B cell (primary cell): ENCODE measurements around the gene SLC5A10. TPM values are rescaled to one million over a fixed set of nuclear protein-coding genes. Genes with fewer than 3 reads are reported as not detected.

Experiments
- ATAC-seq: fragments of 200-7000 bp; cut with Tn5 transposase; one replicate; pipeline ENCODE4 v1.10.0; 2021; ENCODE audit warnings: low read depth, mild to moderate bottlenecking, moderate number of reproducible peaks, moderate library complexity
- CTCF ChIA-PET: fragments of 350-600 bp; sonication (Branson Sonifier 250); formaldehyde crosslinking; loops from one replicate; lab custom pipeline; 2021; ENCODE audit warnings: antibody characterized with exemption, inconsistent platforms; lab: Charles Lee
- POLR2A ChIA-PET: fragments of 350-600 bp; sonication (Branson Sonifier 250); formaldehyde crosslinking; loops from one replicate; lab custom pipeline; 2021; ENCODE audit warnings: antibody characterized with exemption; lab: Charles Lee
- DNase-seq: peaks from one replicate; pipeline ENCODE4 v3.0.0; 2013
- H2AFZ ChIP-seq: 2 replicates; pipeline ENCODE4 v1.6.1; 2012; ENCODE audit warnings: mild to moderate bottlenecking, low read depth, low read length; ENCODE audit not compliant: insufficient read depth, poor library complexity, severe bottlenecking
- H3K27ac ChIP-seq, 2 donors: 1 replicate in 1 of 2; 2 replicates in 1 of 2; pipeline ENCODE4 v1.5.1; 2012 to 2013; ENCODE audit warnings: low read length in 2 of 2, mild to moderate bottlenecking in 2 of 2, moderate library complexity in 1 of 2
- H3K27me3 ChIP-seq, 4 experiments: fragments of 200-600 bp in 1 of 4; sonication (generic) in 1 of 4; replicated peaks in 1 of 4; 1 replicate in 2 of 4; 2 replicates in 2 of 4; pipeline versions ENCODE4 v1.6.1 to v1.7.0; 2013 to 2016; ENCODE audit warnings: low read length in 3 of 4, mild to moderate bottlenecking in 2 of 4, mixed read lengths in 1 of 4, moderate library complexity in 1 of 4; ENCODE audit not compliant: insufficient read depth in 4 of 4, control insufficient read depth in 3 of 4; ENCODE audit errors: control extremely low read depth in 1 of 4
- H3K36me3 ChIP-seq, 2 experiments: replicated peaks in 1 of 2; 1 replicate in 1 of 2; 2 replicates in 1 of 2; pipeline versions ENCODE4 v1.6.1 to v1.7.1; 2013; ENCODE audit warnings: low read length in 1 of 2; ENCODE audit not compliant: insufficient read depth in 2 of 2, control insufficient read depth in 1 of 2; ENCODE audit errors: control extremely low read depth in 1 of 2, extremely low read depth in 1 of 2
- H3K4me1 ChIP-seq, 2 donors: fragments of 200-600 bp in 1 of 2; sonication (generic) in 1 of 2; 1 replicate in 1 of 2; 2 replicates in 1 of 2; pipeline versions ENCODE4 v1.5.1 to v1.6.1; 2013 to 2017; ENCODE audit warnings: low read length in 2 of 2; ENCODE audit not compliant: control insufficient read depth in 2 of 2, insufficient read depth in 2 of 2
- H3K4me2 ChIP-seq: replicated peaks from 2 replicates; pipeline ENCODE3; 2012; ENCODE audit warnings: mild to moderate bottlenecking, low read depth, low read length; ENCODE audit not compliant: poor library complexity, severe bottlenecking
- H3K4me3 ChIP-seq, 5 experiments: fragments of 200-600 bp in 1 of 5; sonication (generic) in 1 of 5; 1 replicate in 3 of 5; 2 replicates in 2 of 5; pipeline versions ENCODE4 v1.5.1 to v1.7.0; 2011 to 2016; ENCODE audit warnings: low read length in 4 of 5, mild to moderate bottlenecking in 4 of 5, low read depth in 2 of 5, control low read depth in 1 of 5, moderate library complexity in 1 of 5; ENCODE audit not compliant: insufficient read depth in 1 of 5; ENCODE audit errors: control extremely low read depth in 1 of 5, extremely low read depth in 1 of 5
- H3K79me2 ChIP-seq: fragments of 200-600 bp; sonication (generic); one replicate; pipeline ENCODE4 v1.6.0; 2016; ENCODE audit warnings: low read length; ENCODE audit not compliant: control insufficient read depth, insufficient read depth
- H3K9ac ChIP-seq: fragments of 200-600 bp; sonication (generic); 2 replicates; pipeline ENCODE4 v1.6.1; 2017; ENCODE audit warnings: mild to moderate bottlenecking, low read length, moderate library complexity
- H3K9me3 ChIP-seq, 3 donors: one replicate each; pipeline versions ENCODE4 v1.6.1 to v1.7.1; 2013; ENCODE audit warnings: low read length in 2 of 3; ENCODE audit not compliant: control insufficient read depth in 2 of 3, insufficient read depth in 1 of 3; ENCODE audit errors: control extremely low read depth in 1 of 3
- H4K20me1 ChIP-seq: 2 replicates; pipeline ENCODE4 v1.6.0; 2012; ENCODE audit warnings: mild to moderate bottlenecking, low read length; ENCODE audit not compliant: insufficient read depth, control insufficient read depth, poor library complexity, severe bottlenecking
- H3K27ac Mint-ChIP-seq: one replicate; pipeline ENCODE4 v1.8.0; 2021; ENCODE audit warnings: mixed read lengths
- H3K27me3 Mint-ChIP-seq: one replicate; pipeline ENCODE4 v1.8.0; 2021; ENCODE audit warnings: mixed read lengths
- H3K4me1 Mint-ChIP-seq: one replicate; pipeline ENCODE4 v1.8.0; 2021; ENCODE audit warnings: mixed read lengths
- H3K4me3 Mint-ChIP-seq: one replicate; pipeline ENCODE4 v1.8.0; 2021; ENCODE audit warnings: mixed read lengths
- H3K9me3 Mint-ChIP-seq: one replicate; pipeline ENCODE4 v1.8.0; 2022; ENCODE audit warnings: mixed read lengths; ENCODE audit not compliant: insufficient read depth
- EZH2 ChIP-seq: IDR thresholded peaks from 2 replicates; pipeline ENCODE4 v1.6.1; 2012; ENCODE audit warnings: borderline replicate concordance, low read depth, mild to moderate bottlenecking, moderate library complexity, low read length; ENCODE audit not compliant: insufficient read depth, poor library complexity, severe bottlenecking
- WGBS: methylation state at CpG from one replicate; pipeline ENCODE4 v1.1.5; 2013; ENCODE audit warnings: missing lambda C conversion rate; ENCODE audit not compliant: insufficient coverage; 5-methylcytosine and 5-hydroxymethylcytosine counted together
- intact Hi-C: fragments of 100-400 bp; cut with micrococcal nuclease; formaldehyde crosslinking; loops from one replicate; pipeline ENCODE4 v1.10.0; 2022
- polyA plus RNA-seq: library from polyadenylated mRNA; depleted of rRNA; stranded (reverse); fragments of >200 nt; gene quantifications from 2 replicates; pipeline ENCODE4 v1.2.3, GENCODE V29; 2012
- total RNA-seq, 2 donors: library from RNA; stranded (reverse); fragments of 120-200 nt in 1 of 2; gene quantifications; 1 replicate in 1 of 2; 2 replicates in 1 of 2; pipeline versions ENCODE4 v1.2.3 to v1.2.4, GENCODE V29; 2013 to 2022
- TF ChIP-seq, protein P1 (sequence below): fragments of 200-600 bp; IDR thresholded peaks from one replicate; pipeline ENCODE4 v1.8.0; 2022; ENCODE audit warnings: antibody characterized with exemption, mild to moderate bottlenecking

The SLC5A10 gene
- total and polyA plus RNA-seq, 2 donors (not counting 1 experiment from before 2014, with no cell fraction given): not detected

GRCh38 chr17:19013226-19013625 lies 61.3 kb downstream of the SLC5A10 start:
- DNase-seq (no peak), ATAC-seq (no peak)
- peaks cover 10% of the 10 kb centered on the region for H3K4me1 Mint-ChIP-seq
- no peaks in the 10 kb centered on the region for H3K9me3 ChIP-seq
- H2AFZ ChIP-seq: no peak overlapping the region
- peaks cover 0 to 5% (median 0%) of the 10 kb centered on the region in 4 experiments for H3K27me3 ChIP-seq
- no peak overlapping the region for H3K9ac ChIP-seq
- no peaks in the 10 kb centered on the region for H3K36me3 ChIP-seq
- no peaks in the 10 kb centered on the region for H3K27me3 Mint-ChIP-seq
- 95% methylated on average over 12 of the region's 12 CpGs for WGBS
- no peak overlapping the region for H3K27ac ChIP-seq
- no peak overlapping the region for H3K4me3 Mint-ChIP-seq
- no peaks in the 10 kb centered on the region for H3K79me2 ChIP-seq
- intact Hi-C loops: no loop called here
- no peaks in the 10 kb centered on the region for H4K20me1 ChIP-seq
- no peaks in the 10 kb centered on the region for H3K4me1 ChIP-seq
- no peak overlapping the region for H3K27ac Mint-ChIP-seq
- no peaks in the 10 kb centered on the region for H3K9me3 Mint-ChIP-seq
- no peak overlapping the region for H3K4me3 ChIP-seq
- H3K4me2 ChIP-seq: no peak overlapping the region
- CTCF ChIA-PET: interaction anchor here (1.5 kb wide), 1 partner anchor 9 kb away, joined by 5 read pairs; the partner anchor contains the start of gene FAM83G
- TF ChIP-seq EZH2: no peak
- TF ChIP-seq, protein P1, sequence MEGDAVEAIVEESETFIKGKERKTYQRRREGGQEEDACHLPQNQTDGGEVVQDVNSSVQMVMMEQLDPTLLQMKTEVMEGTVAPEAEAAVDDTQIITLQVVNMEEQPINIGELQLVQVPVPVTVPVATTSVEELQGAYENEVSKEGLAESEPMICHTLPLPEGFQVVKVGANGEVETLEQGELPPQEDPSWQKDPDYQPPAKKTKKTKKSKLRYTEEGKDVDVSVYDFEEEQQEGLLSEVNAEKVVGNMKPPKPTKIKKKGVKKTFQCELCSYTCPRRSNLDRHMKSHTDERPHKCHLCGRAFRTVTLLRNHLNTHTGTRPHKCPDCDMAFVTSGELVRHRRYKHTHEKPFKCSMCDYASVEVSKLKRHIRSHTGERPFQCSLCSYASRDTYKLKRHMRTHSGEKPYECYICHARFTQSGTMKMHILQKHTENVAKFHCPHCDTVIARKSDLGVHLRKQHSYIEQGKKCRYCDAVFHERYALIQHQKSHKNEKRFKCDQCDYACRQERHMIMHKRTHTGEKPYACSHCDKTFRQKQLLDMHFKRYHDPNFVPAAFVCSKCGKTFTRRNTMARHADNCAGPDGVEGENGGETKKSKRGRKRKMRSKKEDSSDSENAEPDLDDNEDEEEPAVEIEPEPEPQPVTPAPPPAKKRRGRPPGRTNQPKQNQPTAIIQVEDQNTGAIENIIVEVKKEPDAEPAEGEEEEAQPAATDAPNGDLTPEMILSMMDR: no peak
- POLR2A ChIA-PET: no interaction called here

DNA sequence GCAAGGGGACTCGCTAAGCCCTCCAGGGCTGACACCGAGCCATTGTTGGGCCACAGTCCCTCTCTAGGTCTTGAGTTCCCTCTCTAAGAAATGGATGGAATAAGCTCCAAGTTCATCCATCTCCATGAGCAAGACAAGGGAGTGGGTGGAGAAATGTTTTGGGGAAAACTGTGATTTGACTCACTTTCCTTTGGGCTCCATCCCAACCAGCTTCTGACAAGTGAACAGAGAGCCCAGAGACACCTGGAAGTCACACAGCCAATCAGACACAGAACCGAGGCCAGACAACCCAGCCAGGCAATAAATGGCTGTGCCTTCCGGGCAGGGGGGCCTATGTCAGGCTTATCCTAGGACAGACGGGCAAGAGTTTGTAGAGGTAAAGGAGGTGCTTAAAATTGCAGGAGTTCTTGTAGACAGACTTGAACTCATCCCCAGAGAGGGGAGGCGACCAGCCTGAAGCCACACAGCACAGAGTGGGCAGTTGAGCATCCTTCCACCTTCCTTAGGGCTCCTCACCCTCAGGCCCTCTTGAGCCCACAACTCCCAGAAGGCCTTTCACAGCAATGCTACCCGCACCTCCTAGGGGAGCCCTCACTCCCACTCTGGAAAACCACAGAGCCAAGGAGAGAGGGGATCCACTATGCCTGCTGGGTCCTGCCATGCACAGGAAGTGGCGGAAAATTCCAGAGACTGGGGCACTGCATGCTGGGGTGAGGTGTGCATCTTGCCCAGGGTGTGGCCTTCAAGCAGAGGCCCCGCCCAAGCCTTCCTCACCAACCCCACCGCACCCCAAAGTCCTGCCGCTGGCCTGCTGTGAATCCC lies 62.1 kb downstream of the SLC5A10 start:
- Histone ChIP-seq H3K79me2 (no peaks in the 10 kb centered on the region), H3K4me2 (no peak overlapping the region), H3K4me1 (no peaks in the 10 kb centered on the region), H3K27ac (no peak overlapping the region), H3K36me3 (no peaks in the 10 kb centered on the region), H3K4me3 (no peak overlapping the region), H3K9ac (no peak overlapping the region), H2AFZ (no peak overlapping the region), H3K27me3 (peaks cover 0 to 5% (median 0%) of the 10 kb centered on the region in 4 experiments), H3K9me3 (no peaks in the 10 kb centered on the region), H4K20me1 (no peaks in the 10 kb centered on the region)
- Mint-ChIP-seq H3K4me3 (no peak overlapping the region), H3K4me1 (peaks cover 15% of the 10 kb centered on the region), H3K27ac (peak overlapping the region; percentile 3), H3K9me3 (no peaks in the 10 kb centered on the region), H3K27me3 (no peaks in the 10 kb centered on the region)
- no peak for DNase-seq
- TF ChIP-seq EZH2: no peak
- TF ChIP-seq, protein P1: no peak
- POLR2A ChIA-PET: no interaction called here
- intact Hi-C loops: no loop called here
- ATAC-seq: no peak
- CTCF ChIA-PET: interaction anchor here (0.5 to 1.5 kb wide), 3 partner anchors 9 to 979 kb away, joined by 3 to 5 read pairs (median 5); partner anchors contain the start of gene FAM83G
- 97% methylated on average over 9 of the region's 11 CpGs for WGBS
